Lung microvascular endothelial cell (primary cell): ENCODE measurements around the gene ISOC2. TPM values are rescaled to one million over a fixed set of nuclear protein-coding genes. Genes with fewer than 3 reads are reported as not detected.
"Not testable (repeated sequence)": the region's sequence is repeated elsewhere in the genome, so short reads cannot be mapped to it uniquely, and the experiment has no call there.

Source experiments
- DNase-seq, 2 donors: peaks; one replicate each; pipeline versions ENCODE4 v3.0.0 to v3.0.0-alpha.2; 2010; ENCODE audit warnings: low read depth in 2 of 2
- total RNA-seq: library from RNA; depleted of rRNA; stranded (reverse); fragments of >200 nt; gene quantifications from 2 replicates; pipeline ENCODE4 v1.2.1, GENCODE V29; 2014

Gene ISOC2
- total RNA-seq, 1 donor from 2014 or later: 60.7 TPM

DNA sequence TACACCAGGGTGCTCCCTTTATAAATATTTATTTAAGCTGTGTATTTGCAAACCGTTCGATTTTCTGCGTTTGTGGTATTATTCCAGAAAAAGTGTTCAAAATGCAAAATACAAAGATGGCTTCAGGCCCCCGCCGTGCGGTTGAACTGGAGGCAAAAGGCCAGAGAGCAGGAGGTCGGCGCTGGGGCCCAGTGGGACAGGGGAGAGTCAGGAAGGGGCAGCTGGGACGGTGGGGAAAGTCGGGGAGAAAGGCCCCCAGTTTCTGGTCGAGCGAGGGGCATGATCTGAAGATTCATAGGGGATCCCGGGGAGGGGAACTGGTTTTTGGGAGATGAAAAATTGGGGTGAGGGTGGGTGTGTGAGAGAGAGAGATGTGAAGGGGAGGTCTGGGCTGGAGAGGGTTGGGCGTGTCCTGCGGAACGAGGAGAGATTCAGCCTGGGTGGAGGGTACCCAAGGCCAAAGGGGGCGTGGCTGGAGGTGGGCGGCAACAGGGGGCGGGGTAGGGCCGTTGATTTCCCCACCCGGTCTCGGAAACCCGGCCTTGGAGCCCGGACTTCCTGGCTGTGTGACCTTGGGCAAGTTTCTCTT lies 678 bp downstream of the ISOC2 start:
- DNase-seq: peak; percentile 48 to 62

- peak; percentile 22 to 56 for DNase-seq
Measured at GRCh38 chr19:55459950-55460657, 1.3 kb downstream of the ISOC2 start.

DNA sequence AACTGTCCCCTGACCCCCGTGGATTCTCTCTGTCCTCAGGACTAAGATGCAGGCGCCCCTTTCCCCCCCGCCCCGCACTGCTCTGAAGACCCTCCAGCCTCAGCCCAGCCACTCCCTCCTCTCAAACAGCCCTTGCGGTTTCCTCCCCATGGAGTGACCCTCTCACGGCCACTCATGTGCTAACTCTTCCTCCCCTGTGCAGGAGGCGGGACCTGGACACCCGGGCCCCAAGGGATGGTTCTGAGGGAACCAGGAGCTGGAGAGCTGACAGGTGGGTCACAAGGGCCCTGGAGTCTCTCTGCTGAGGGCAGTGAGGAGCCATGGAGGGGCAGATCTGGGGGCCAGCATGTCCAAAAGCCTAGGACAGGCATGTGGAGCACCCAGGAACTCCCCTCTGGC lies 1.9 kb downstream of the ISOC2 start:
- DNase-seq: no peak

DNA sequence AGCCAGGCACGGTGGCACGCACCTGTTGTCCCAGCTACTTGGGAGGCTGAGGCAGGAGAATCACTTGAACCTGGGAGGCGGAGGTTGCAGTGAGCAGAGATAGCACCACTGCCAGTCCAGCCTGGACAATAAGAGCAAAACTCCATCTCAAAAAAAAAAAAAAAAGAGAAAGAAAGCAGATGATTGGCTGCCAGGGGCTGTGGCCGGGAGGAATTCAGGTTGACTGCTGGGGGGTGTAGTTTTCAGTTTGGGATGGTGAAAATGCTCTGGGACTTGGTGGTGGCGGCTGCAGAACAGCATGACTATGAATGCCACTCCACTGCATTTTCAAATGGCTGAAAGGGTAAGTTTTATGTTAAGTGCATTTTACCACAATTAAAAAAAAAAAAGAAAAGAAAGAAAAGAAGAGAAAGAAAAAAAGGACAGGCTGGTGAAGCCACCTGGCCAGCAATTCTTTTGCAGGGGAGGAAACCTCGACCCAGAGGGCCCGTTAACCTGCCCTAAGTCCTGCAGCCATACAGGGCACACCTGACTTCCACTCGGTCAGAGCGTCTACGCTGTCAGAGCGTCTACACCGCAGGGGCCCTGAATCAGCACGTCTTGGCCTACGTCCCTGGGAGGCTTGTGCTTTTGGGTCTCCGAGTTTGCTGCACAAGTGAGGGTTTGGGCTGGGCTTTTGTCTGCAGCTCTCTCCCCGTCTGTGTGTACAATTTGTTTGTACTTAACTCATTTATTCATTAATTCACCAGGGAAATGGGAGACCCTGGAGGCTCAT lies 3.6 kb downstream of the ISOC2 start:
- no peak for DNase-seq

DNA sequence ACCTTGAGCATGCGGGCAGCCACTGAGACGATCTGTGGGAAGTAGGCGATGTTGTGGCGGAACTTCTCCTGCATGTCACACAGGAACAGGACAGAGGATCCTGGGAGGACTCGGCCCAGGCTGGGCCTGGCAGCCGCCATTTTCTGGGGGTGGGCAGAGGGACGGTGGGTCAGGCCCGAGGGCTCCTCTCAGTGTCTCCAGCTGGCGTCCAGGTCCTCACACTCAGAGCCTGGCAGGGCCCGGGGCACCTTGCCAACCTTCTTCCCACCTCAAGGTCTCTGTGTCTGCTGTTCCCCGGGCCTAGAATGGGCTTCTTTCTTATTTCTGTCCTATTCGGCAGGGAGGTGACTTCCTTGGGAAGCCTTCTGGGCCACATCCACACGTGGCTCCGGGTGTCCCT lies 5.1 kb downstream of the ISOC2 start:
- DNase-seq: no peak

DNA sequence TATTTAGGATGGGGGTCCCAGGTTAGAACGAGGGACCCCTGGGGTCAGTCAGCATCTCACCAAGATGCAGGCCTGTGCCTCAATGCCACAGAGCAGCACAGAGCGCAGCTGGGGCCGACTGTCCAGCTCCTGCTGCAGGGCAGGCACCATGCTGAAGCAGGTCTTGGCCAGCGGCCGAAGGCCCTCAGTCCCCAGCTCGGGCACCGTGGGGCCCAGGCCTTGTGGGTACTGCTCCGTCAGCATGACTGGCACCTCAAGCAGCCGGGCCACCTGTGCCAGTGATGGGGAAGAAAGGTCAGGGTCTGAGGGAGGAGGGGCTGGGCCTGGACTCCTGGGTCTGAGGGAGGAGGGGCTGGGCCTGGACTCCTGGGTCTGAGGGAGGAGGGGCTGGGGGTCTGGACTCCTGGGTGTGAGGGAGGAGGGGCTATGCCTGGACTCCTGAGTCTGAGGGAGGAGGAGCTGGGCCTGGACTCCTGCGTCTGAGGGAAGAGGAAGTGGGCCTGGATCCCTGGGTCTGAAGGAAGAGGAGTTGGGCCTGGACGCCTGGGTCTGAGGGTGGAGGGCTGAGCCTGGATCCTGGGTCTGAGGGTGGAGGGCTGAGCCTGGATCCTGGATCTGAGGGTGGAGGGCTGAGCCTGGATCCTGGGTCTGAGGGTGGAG lies 5.7 kb downstream of the ISOC2 start:
- DNase-seq: no peak

DNA sequence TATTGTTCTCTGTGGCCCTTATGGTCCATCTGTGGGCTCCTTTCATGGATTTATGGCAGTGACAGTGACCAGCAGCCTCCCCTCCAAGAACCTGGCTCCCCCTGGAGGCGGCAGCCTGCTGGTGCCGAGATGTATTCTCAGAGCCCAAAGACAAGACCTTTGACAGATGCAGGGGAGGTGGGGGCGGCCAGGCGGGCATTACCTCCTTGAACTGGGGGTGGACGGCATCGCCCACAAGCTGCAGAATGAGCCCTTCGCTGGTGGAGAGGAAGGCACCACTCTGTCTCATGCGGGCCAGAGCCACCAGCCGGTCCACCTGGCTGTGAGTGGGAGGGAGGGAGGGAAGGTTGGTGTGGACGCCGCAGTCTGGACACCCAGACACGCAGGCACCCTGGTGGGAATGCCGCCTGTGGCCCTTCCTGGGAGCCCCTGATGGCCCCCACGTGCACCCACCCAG lies 6.6 kb downstream of the ISOC2 start:
- DNase-seq: peak; percentile 59 to 60

DNA sequence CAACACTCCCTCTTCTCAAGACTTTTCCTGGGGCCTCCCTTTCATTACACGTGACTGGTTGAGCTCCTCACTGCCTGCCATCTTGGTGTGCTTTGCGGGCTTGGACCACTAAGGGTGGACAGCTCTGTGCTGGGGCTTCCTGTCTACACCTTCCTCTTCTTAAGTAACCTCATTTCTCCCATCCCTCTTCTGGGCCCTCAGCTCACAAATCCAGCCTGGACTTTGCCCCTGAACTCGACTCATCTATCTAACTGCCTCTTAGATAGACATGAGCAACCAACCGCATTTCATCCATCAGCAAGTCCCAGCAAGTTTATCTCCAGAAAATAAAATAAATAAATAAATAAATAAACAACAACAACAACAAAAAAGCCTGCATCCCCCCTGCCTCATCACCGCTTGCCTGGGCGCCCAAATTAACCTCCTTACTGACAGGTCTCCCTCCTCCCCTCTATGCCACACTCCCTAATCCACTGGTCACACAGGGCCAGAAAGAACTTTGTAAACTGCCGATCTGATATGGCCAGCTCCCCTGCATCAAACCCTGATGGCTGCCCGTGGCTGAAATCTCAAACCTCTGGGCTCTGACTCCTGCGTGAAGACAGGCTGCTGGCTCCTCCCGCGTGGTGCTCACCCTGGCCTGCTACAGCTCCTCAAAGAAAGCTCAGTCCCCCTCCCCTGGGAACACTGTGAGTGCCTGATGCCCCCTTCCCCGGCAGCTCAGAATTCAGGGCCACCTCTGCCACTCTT lies 7.8 kb downstream of the ISOC2 start:
- DNase-seq: no peak

- peak; percentile 60 to 61 for DNase-seq
Measured at GRCh38 chr19:55452749-55453346, 8.6 kb downstream of the ISOC2 start.

- DNase-seq: no peak
Measured at GRCh38 chr19:55451965-55452748, 9.3 kb downstream of the ISOC2 start.

DNA sequence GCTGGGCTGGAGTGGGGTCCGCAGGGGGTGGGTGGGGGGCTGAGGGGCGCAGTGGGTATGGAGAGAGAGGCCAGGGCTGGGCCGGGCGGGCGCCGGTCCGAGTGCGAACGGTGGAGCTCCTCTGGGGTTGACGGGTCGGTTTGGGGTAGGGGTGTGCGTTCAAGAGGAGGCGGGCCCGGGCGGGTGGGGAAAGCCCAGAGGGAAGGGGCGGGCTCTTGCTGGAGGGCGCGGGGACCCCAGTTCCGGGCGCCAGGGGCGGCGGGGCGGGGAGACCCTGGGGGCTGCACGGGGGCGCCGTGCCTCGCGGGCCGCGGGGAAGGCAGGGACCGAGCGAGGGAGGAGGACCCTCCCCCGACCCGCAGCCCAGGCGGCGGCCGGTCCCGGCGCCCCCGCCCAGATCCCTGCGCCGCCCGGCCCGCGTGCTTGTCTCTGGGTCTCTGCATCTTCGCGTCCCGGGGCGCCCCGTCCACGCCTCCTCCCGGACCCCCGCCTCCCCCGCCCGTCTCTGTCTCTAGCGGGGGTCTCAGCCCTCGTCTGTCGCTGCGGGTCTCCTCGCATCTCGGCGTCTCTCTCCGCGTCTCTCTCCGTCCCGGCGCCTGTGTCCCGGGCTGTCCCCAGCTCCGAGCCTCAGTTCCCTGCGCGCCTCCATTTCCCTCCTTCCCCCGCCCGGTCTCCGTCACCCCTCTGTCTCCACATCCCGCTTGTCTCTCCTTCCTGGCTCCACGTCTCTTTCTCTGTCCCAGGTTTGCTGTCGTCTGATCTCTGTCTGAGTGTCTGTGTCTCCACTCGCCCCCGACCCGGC lies 10.1 kb downstream of the ISOC2 start:
- no peak for DNase-seq

GRCh38 chr19:55449469-55449868 lies 12.0 kb downstream of the ISOC2 start:
- no peak for DNase-seq

GRCh38 chr19:55448175-55448490 lies 13.3 kb downstream of the ISOC2 start:
- DNase-seq: not testable (repeated sequence)

- DNase-seq: peak in 1 of 2 donors; percentile 30
Measured at GRCh38 chr19:55447421-55448174, 13.8 kb downstream of the ISOC2 start.

- no peak for DNase-seq
Measured at GRCh38 chr19:55446060-55446459, 15.4 kb downstream of the ISOC2 start.

DNA sequence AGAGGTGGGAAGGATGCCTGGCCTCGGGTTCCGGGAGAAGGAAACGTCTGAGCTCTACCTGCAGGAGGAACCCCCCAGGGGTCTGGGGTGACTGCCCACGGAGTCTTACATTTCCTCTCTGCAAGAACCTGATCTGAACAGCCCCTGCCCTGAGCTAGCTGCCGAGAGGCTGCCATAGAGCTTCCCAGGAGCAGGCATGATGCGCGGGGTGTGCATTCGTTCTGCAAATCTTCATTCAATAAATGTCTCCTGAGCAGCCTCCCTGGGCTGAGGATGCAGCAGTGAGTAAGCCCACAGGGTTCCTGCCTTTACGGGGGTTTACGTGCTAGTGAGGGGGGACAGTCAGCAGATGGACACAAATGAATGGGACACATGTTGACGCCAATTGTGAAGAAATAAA lies 16.8 kb downstream of the ISOC2 start:
- no peak for DNase-seq

GRCh38 chr19:55443824-55444480 lies 17.5 kb downstream of the ISOC2 start:
- no peak for DNase-seq
